K562 (cell line): ENCODE measurements around the gene NDUFA5. TPM values are rescaled to one million over a fixed set of nuclear protein-coding genes. Genes with fewer than 3 reads are reported as not detected.

Experiments
- ATAC-seq: fragments of 200-7000 bp; cut with Tn5 transposase; 3 replicates; pipeline ENCODE4 v1.9.1; 2020; ENCODE audit warnings: moderate library complexity
- BruUV-seq: library from RNA; stranded (reverse); fragments of 400-500 nt; replicated peaks from 2 replicates; lab custom pipeline; 2021; lab: Mats Ljungman, UMichigan
- CTCF ChIA-PET: fragments of 300-600 bp; formaldehyde crosslinking; extraction: SDS; loops from one replicate; lab custom pipeline; 2021; ENCODE audit warnings: low intra/inter-chr PET ratio; lab: Yijun Ruan, JAX
- POLR2A ChIA-PET: fragments of 300-600, 350-650 bp; sonication (Branson Sonifier 250); formaldehyde crosslinking; extraction: SDS; loops from one replicate; lab custom pipeline; 2021; ENCODE audit warnings: antibody characterized with exemption, inconsistent platforms; lab: Yijun Ruan, JAX
- DNase-seq, 4 experiments: peaks; one replicate each; pipeline versions ENCODE4 v3.0.0 to v3.0.0-alpha.2; 2011 to 2018; ENCODE audit warnings: low spot score in 3 of 4, mixed read lengths in 3 of 4; ENCODE audit errors: extremely low read depth in 1 of 4
- FAIRE-seq: peaks from 2 replicates; lab custom pipeline; 2011; peaks lifted over from hg19 to GRCh38; lab: Jason Lieb, UNC
- H2AFZ ChIP-seq: 2 replicates; pipeline ENCODE4 v1.6.0; 2011; ENCODE audit warnings: low read depth, low read length, control low read depth, inconsistent platforms
- H3K27ac ChIP-seq: fragments of 200-600 bp; 3 replicates; pipeline ENCODE4 v1.8.0; 2011; ENCODE audit warnings: low read depth, mild to moderate bottlenecking, control low read depth, inconsistent platforms, low read length, moderate library complexity, mixed read lengths; ENCODE audit errors: extremely low read depth
- H3K27me3 ChIP-seq, 2 experiments: fragments of 300-600 bp in 1 of 2; 2 replicates in 1 of 2; 3 replicates in 1 of 2; pipeline versions ENCODE4 v1.6.0 to v1.8.0; 2011; ENCODE audit warnings: inconsistent platforms in 2 of 2, low read length in 2 of 2, mild to moderate bottlenecking in 1 of 2, mixed read lengths in 1 of 2, moderate library complexity in 1 of 2; ENCODE audit not compliant: control insufficient read depth in 2 of 2, insufficient read depth in 2 of 2
- H3K36me3 ChIP-seq: fragments of 300-600 bp; 3 replicates; pipeline ENCODE4 v1.8.0; 2011; ENCODE audit warnings: mild to moderate bottlenecking, low read length, inconsistent platforms; ENCODE audit not compliant: control insufficient read depth, insufficient read depth
- H3K4me1 ChIP-seq, 2 experiments: fragments of 200-600 bp in 1 of 2; replicated peaks in 1 of 2; 2 replicates in 1 of 2; 3 replicates in 1 of 2; pipeline versions ENCODE4 v1.5.1 to v1.8.0; 2011; ENCODE audit warnings: inconsistent platforms in 2 of 2, low read length in 2 of 2, mild to moderate bottlenecking in 1 of 2, mixed read lengths in 1 of 2, moderate library complexity in 1 of 2; ENCODE audit not compliant: control insufficient read depth in 2 of 2, insufficient read depth in 2 of 2
- H3K4me2 ChIP-seq: 2 replicates; pipeline ENCODE4 v1.6.1; 2011; ENCODE audit warnings: low read length, control low read depth, inconsistent platforms, mixed read lengths; ENCODE audit not compliant: insufficient read depth
- H3K4me3 ChIP-seq: fragments of 200-600 bp; sonication (generic), shearing (Covaris generic); 2 replicates; pipeline ENCODE4 v1.5.1; 2016; ENCODE audit warnings: control low read depth, inconsistent platforms
- H3K79me2 ChIP-seq: fragments of 200-600 bp; 3 replicates; pipeline ENCODE4 v1.8.0; 2011; ENCODE audit warnings: low read length, inconsistent platforms; ENCODE audit not compliant: control insufficient read depth, insufficient read depth
- H3K9ac ChIP-seq, 2 experiments: 2 replicates each; pipeline versions ENCODE4 v1.6.0 to v1.6.1; 2011; ENCODE audit warnings: low read depth in 2 of 2, low read length in 2 of 2, control low read depth in 1 of 2, inconsistent platforms in 1 of 2, mild to moderate bottlenecking in 1 of 2, mixed read lengths in 1 of 2; ENCODE audit not compliant: insufficient read depth in 1 of 2
- H3K9me1 ChIP-seq: one replicate; pipeline ENCODE4 v1.6.0; 2011; ENCODE audit warnings: inconsistent platforms, mild to moderate bottlenecking, low read length, moderate library complexity; ENCODE audit not compliant: control insufficient read depth, insufficient read depth
- H3K9me3 ChIP-seq: replicated peaks from 2 replicates; pipeline ENCODE4 v1.5.1; 2011; ENCODE audit warnings: low read depth, low read length, inconsistent platforms; ENCODE audit not compliant: control insufficient read depth, insufficient read depth
- H4K20me1 ChIP-seq: replicated peaks from 2 replicates; pipeline ENCODE4 v1.6.1; 2011; ENCODE audit warnings: low read length, inconsistent platforms, mixed read lengths; ENCODE audit not compliant: control insufficient read depth, insufficient read depth
- CBX2 ChIP-seq: fragments of 200-600 bp; sonication (generic); IDR thresholded peaks from one replicate; pipeline ENCODE4 v1.6.1; 2012; ENCODE audit warnings: mild to moderate bottlenecking, low read length, inconsistent platforms; ENCODE audit not compliant: insufficient read depth, poor library complexity, severe bottlenecking
- CXXC5 ChIP-seq: fragments of 250-450 bp; sonication (Bioruptor Pico); IDR thresholded peaks from 2 replicates; pipeline ENCODE4 v1.8.0; 2022; ENCODE audit warnings: inconsistent platforms, mild to moderate bottlenecking, moderate library complexity
- ETV5 ChIP-seq: sonication (generic); formaldehyde crosslinking; IDR thresholded peaks from 2 replicates; pipeline ENCODE4 v1.4.0; 2020; ENCODE audit warnings: low read depth, mild to moderate bottlenecking, missing genetic modification reagents
- FOXJ3 ChIP-seq: sonication (generic); formaldehyde crosslinking; IDR thresholded peaks from 2 replicates; pipeline ENCODE4 v1.4.0; 2020; ENCODE audit warnings: mild to moderate bottlenecking, missing genetic modification reagents
- NR2F6 ChIP-seq: fragments of 450-650 bp; formaldehyde crosslinking; IDR thresholded peaks from 2 replicates; pipeline ENCODE4 v1.4.0; 2020; ENCODE audit warnings: mild to moderate bottlenecking
- POLR2G ChIP-seq: fragments of 200-400 bp; formaldehyde crosslinking; IDR thresholded peaks from 2 replicates; pipeline ENCODE4 v1.6.1; 2017; ENCODE audit warnings: low read depth, mild to moderate bottlenecking, antibody characterized with exemption, low read length, moderate library complexity
- SRSF7 ChIP-seq: fragments of 200-400 bp; formaldehyde crosslinking; optimal IDR thresholded peaks from 2 replicates; pipeline ENCODE3; 2017; ENCODE audit warnings: mild to moderate bottlenecking, low read depth, low read length
- STAG1 ChIP-seq: sonication (generic); formaldehyde crosslinking; IDR thresholded peaks from 2 replicates; pipeline ENCODE4 v1.5.0; 2020; ENCODE audit warnings: missing genetic modification reagents, borderline replicate concordance
- TOE1 ChIP-seq, 2 experiments: fragments of 450-650 bp in 1 of 2; sonication (generic) in 1 of 2; formaldehyde crosslinking in 1 of 2; IDR thresholded peaks; 2 replicates each; pipeline versions ENCODE4 v1.7.1 to v1.8.0; 2016 to 2022; ENCODE audit warnings: borderline replicate concordance in 2 of 2, mild to moderate bottlenecking in 2 of 2, antibody characterized with exemption in 1 of 2, inconsistent platforms in 1 of 2, low read depth in 1 of 2, missing genetic modification reagents in 1 of 2, moderate library complexity in 1 of 2
- U2AF1 ChIP-seq: fragments of 200-400 bp; formaldehyde crosslinking; optimal IDR thresholded peaks from 2 replicates; pipeline ENCODE3; 2017; ENCODE audit warnings: mild to moderate bottlenecking, low read depth, low read length, moderate library complexity
- ZNF408 ChIP-seq: fragments of 250-450 bp; sonication (Bioruptor Pico); IDR thresholded peaks from 2 replicates; pipeline ENCODE4 v1.4.0; 2020; ENCODE audit warnings: low read depth, mild to moderate bottlenecking, moderate library complexity
- WGBS: fragments of 100-300 bp; shearing (Covaris generic); methylation state at CpG from one replicate; pipeline ENCODE4 v1.1.6; 2016; ENCODE audit warnings: low coverage, mixed read lengths; ENCODE audit not compliant: insufficient coverage; ENCODE audit errors: missing lambda C conversion rate; 5-methylcytosine and 5-hydroxymethylcytosine counted together
- in situ Hi-C: fragments of 300-500 bp; cut with MboI; formaldehyde crosslinking; loops from 4 replicates; pipeline ENCODE4 v1.15.0; 2018; ENCODE audit warnings: inconsistent platforms, mixed read lengths
- intact Hi-C: fragments of 100-400 bp; cut with micrococcal nuclease; formaldehyde crosslinking; loops from 2 replicates; pipeline ENCODE4 v1.14.2; 2022
- polyA plus RNA-seq, 8 experiments: library from polyadenylated mRNA; depleted of rRNA in 4 of 8; stranded (reverse) in 5 of 8; unstranded in 3 of 8; fragments of >200 nt; fragmentation: Nextera tagmentation in 2 of 8; fragmentation: Illumina TruSeq in 1 of 8; extraction: Ambion mirVana in 2 of 8; extraction: Trizol in 1 of 8; gene quantifications; 2 replicates each; pipeline versions ENCODE4 v1.2.1 to v1.2.3, GENCODE V29; 2011 to 2014; ENCODE audit warnings: inconsistent platforms in 1 of 8, missing spikeins in 1 of 8
- total RNA-seq, 7 experiments: library from RNA; depleted of rRNA in 6 of 7; stranded (reverse); fragments of >200 nt in 6 of 7; fragmentation: Illumina TruSeq in 2 of 7; extraction: Trizol in 2 of 7; gene quantifications; 2 replicates each; pipeline versions ENCODE4 v1.2.1 to v1.2.3, GENCODE V29; 2011 to 2021; ENCODE audit warnings: low replicate concordance in 1 of 7
- TF ChIP-seq, protein P1 (sequence below): fragments of 200-800 bp; sonication (Bioruptor generic); IDR thresholded peaks from 2 replicates; pipeline ENCODE4 v1.6.1; 2016; ENCODE audit warnings: missing genetic modification characterization, missing compliant biosample characterization
- TF ChIP-seq, protein P2 (sequence below): IDR thresholded peaks from 3 replicates; pipeline ENCODE4 v1.6.1; 2011; ENCODE audit warnings: borderline replicate concordance, mild to moderate bottlenecking; ENCODE audit not compliant: insufficient read length, insufficient read depth

NDUFA5 gene
- total and polyA plus RNA-seq, 9 of the 15 experiments (the other 6 are each of a cell fraction or from before 2014, with no cell fraction given), result 155 to 677 (median 269) TPM

DNA sequence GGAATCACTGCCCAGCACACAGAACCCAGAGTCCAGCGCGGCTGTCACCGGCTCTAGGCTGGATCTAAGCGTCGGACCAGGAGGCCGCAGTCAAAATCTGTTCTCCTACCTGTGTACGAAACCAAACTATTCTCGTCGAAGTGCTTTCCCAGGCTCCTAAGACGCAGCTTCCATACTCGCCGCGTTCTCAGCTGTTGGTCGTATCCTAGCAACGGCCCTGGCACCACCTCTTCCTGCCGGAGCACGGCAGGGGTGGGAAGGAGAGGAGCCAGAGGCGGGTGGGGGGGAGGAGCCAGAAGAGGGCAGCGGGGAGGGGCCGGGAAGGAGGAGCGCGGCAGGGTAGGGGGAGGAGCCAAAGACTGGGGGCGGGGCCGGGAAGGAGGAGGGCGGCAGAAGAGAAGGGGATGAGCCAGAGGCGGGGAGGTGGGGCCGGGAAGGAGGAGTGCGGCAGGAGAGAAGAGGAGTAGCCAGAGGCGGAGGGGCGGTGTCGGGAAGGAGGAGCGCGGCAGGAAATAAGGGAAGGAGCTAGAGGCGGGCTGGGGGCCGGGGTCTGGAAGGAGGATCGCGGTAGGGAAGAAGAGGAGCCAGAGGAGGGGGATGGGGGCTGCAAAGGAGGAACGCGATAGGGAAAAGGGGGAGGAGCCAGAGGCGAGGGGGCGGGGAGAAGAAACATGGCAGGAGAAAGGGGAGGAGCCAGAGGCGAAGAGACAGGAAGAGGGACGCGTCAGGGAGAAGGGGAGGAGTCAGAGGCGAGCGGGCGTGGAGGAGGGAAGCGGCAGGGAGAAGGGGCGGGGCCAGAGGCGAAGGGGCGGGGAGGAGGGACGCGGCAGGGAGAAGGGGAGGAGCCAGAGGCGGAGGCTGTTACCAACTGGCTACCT, 23.0 kb downstream of the NDUFA5 start, which contains the start of gene IQUB:
IQUB (minus strand) TSS at position 213 of the 878 bp plus-strand sequence. CDS start 22,255 bp downstream, outside the sequence.
- CTCF ChIA-PET, result interaction anchor here (0.8 kb wide), 1 partner anchor 41 kb away, joined by 3 read pairs; no protein-coding TSS in a partner anchor
- peak within 1 kb of the TSS; percentile 70 to 90 for H3K9ac ChIP-seq
- H3K4me2 ChIP-seq, result peak within 1 kb of the TSS; percentile 93
- TF ChIP-seq STAG1 (CRISPR knock-in tag) (no peak), NR2F6 (CRISPR knock-in tag) (no peak), SRSF7 (no peak), CXXC5 (peak; percentile 61; the same call in 1 of the 2 replicates), POLR2G (peak; percentile 76), TOE1 (IDR thresholded peaks at IDR 0.05; ENCODE audit: borderline replicate concordance) (peak; percentile 83), TOE1 (CRISPR knock-in tag; IDR thresholded peaks at IDR 0.05; ENCODE audit: borderline replicate concordance, low read depth) (no peak), ETV5 (CRISPR knock-in tag) (no peak), CBX2 (no peak), U2AF1 (no peak), FOXJ3 (no peak), ZNF408 (CRISPR knock-in tag) (no peak)
- TF ChIP-seq, protein P1, sequence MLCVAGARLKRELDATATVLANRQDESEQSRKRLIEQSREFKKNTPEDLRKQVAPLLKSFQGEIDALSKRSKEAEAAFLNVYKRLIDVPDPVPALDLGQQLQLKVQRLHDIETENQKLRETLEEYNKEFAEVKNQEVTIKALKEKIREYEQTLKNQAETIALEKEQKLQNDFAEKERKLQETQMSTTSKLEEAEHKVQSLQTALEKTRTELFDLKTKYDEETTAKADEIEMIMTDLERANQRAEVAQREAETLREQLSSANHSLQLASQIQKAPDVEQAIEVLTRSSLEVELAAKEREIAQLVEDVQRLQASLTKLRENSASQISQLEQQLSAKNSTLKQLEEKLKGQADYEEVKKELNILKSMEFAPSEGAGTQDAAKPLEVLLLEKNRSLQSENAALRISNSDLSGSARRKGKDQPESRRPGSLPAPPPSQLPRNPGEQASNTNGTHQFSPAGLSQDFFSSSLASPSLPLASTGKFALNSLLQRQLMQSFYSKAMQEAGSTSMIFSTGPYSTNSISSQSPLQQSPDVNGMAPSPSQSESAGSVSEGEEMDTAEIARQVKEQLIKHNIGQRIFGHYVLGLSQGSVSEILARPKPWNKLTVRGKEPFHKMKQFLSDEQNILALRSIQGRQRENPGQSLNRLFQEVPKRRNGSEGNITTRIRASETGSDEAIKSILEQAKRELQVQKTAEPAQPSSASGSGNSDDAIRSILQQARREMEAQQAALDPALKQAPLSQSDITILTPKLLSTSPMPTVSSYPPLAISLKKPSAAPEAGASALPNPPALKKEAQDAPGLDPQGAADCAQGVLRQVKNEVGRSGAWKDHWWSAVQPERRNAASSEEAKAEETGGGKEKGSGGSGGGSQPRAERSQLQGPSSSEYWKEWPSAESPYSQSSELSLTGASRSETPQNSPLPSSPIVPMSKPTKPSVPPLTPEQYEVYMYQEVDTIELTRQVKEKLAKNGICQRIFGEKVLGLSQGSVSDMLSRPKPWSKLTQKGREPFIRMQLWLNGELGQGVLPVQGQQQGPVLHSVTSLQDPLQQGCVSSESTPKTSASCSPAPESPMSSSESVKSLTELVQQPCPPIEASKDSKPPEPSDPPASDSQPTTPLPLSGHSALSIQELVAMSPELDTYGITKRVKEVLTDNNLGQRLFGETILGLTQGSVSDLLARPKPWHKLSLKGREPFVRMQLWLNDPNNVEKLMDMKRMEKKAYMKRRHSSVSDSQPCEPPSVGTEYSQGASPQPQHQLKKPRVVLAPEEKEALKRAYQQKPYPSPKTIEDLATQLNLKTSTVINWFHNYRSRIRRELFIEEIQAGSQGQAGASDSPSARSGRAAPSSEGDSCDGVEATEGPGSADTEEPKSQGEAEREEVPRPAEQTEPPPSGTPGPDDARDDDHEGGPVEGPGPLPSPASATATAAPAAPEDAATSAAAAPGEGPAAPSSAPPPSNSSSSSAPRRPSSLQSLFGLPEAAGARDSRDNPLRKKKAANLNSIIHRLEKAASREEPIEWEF (CRISPR knock-in tag), result no peak
- TF ChIP-seq, protein P2, sequence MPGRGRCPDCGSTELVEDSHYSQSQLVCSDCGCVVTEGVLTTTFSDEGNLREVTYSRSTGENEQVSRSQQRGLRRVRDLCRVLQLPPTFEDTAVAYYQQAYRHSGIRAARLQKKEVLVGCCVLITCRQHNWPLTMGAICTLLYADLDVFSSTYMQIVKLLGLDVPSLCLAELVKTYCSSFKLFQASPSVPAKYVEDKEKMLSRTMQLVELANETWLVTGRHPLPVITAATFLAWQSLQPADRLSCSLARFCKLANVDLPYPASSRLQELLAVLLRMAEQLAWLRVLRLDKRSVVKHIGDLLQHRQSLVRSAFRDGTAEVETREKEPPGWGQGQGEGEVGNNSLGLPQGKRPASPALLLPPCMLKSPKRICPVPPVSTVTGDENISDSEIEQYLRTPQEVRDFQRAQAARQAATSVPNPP, result no peak

More for the DNA sequence above, 23.0 kb downstream of the NDUFA5 start, which contains the start of gene IQUB:
- Histone ChIP-seq H3K9me3 (no peaks in the 10 kb centered on the region), H3K4me3 (peak within 1 kb of the TSS; percentile 69), H3K9me1 (no peaks in the 10 kb centered on the region), H3K27me3 (no peaks in the 10 kb centered on the region), H3K4me1 (peaks cover 9 to 19% of the 10 kb centered on the region in 2 experiments), H3K27ac (peak within 1 kb of the TSS; percentile 86), H2AFZ (peak within 1 kb of the TSS; percentile 91), H3K79me2 (peaks cover 12% of the 10 kb centered on the region; the same call in 2 of the 3 replicates), H3K36me3 (peaks cover 9% of the 10 kb centered on the region; the same call in 2 of the 3 replicates), H4K20me1 (no peaks in the 10 kb centered on the region)
- peak; percentile 94 for FAIRE-seq
- under 1% methylated on average over 19 of the region's 54 CpGs for WGBS
- in situ Hi-C loops (loop anchor here (5.0 kb wide), 1 partner anchor 42 kb away; no protein-coding TSS in a partner anchor), intact Hi-C loops (loop anchor here (2.0 to 5.0 kb wide), 3 partner anchors 22 to 214 kb away; partner anchors contain the start of genes NDUFA5 and WASL)
- POLR2A ChIA-PET, result interaction anchor here (0.6 to 2.3 kb wide), 5 partner anchors 10 to 97 kb away, joined by 3 to 13 read pairs (median 6); partner anchors contain the start of gene NDUFA5
- peak; percentile 99 for DNase-seq
- ATAC-seq, result peak; percentile 76
- no TSS peak for BruUV-seq
